NCI-H187 (cell line): ENCODE results near the gene C20orf96.
"Not testable (repeated sequence)": the region's sequence is repeated elsewhere in the genome, so short reads cannot be mapped to it uniquely, and the experiment has no call there.

ENCODE experiments used
- DNase-seq, 2 experiments: peaks; one replicate each; lab custom pipeline; 2025; lab: John Stamatoyannopoulos, UW

The C20orf96 gene

GRCh38 chr20:278607-279571 is 11.7 kb downstream of the C20orf96 start:
- DNase-seq: no peak

DNA sequence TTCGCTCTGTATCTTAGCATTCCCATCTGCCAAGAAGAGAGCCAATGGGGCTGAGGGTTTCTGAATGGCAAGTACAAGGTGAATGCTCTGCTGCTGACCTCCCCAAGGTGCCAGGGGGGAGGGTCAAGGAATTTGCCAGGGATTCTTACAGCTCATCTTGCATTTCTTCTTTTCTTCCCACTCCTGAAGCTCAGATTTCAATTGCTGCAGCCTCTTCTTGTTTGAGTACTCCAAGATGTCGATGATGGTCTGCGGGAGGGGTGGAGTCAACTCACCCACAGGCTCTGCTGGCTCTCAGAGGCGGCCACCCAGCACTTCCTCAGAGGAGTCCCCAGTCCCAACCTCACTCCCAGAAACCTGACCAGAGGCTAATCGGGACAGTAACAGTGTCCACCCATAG is 12.4 kb downstream of the C20orf96 start:
- no peak for DNase-seq

DNA sequence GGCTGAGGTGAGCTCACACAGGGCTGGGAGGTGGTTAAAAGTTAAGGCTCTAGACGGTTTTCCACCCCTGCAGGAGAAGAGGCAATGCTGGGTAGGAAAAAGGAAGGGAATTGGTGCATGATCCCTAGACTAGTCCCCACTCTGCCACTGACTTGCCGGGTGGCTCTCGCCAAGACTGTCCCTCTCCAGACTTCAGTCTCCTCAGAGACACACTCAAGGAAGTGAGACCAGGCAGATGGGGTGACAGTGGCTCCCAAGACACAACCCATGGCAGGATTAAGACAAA is 13.1 kb downstream of the C20orf96 start:
- no peak for DNase-seq

- no peak for DNase-seq
These were observed 13.7 kb downstream of the C20orf96 start for GRCh38 chr20:276620-277495.

- no peak for DNase-seq
These were observed 14.8 kb downstream of the C20orf96 start for GRCh38 chr20:275791-276190.

- no peak for DNase-seq
These were observed 16.7 kb downstream of the C20orf96 start for GRCh38 chr20:273884-274283.

GRCh38 chr20:272718-273117 is 17.8 kb downstream of the C20orf96 start:
- no peak for DNase-seq

- DNase-seq: no peak
These were observed 19.0 kb downstream of the C20orf96 start for GRCh38 chr20:271528-271927.

DNA sequence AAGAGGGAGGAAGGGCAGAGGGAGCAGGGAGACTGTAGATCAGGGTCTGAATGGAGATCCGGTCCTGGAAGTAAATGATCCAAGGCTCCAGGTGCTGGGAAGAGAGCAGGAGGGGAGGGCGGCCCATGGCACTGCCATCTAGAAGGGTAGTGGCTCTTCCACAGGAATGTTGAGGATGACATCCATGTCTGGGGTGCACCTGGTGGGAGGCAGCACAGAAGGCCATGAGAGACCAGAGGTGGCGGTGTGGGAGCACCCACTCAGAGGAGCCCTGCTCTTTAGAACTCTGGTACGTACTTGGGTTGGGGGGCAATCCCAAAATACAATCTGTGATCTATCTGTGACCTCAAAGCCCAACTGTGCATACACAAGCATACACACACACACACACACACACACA is 19.5 kb downstream of the C20orf96 start:
- no peak for DNase-seq

DNA sequence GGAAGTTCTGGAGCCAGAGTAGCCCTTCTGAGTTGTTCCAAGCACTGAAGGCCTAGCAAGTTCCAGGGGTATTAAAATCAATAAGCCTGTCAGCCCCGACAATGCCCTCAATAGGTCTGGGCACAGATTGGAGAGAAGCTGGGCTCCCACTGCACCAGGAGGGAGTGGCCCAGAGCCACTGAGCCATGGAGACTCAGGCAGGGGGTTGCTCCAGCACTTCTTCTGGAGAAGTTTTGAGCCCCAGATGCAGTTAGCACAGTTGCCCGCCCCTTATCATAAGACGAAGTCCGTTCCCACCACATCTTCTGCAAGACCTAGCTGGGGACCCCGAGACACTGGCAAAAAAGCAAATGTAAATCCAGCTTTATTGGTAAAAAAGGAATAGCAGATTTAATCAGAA is 20.0 kb downstream of the C20orf96 start:
- DNase-seq: no peak

- DNase-seq: peak; percentile 81 to 87
These were observed 23.7 kb downstream of the C20orf96 start for GRCh38 chr20:266596-267562.

DNA sequence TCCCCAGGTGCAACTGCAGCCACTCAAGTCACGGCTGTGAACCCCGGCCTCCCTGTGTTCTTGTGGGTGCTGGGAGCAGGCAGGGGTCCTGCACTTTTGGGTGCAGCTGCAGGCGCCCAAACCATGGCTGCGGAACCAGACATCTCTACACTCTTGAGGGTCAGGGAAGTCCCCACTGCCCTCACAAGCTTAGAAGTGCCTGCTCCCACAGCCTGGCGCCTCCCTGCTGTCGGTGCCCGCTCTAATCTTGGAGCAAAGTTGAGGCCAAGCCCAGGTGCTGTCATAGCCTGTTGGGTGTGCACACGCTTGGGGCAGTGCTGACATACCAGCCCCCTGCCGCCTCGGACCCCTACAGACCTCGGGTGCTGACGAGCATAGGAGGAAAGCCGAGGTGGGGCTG is 26.8 kb downstream of the C20orf96 start:
- DNase-seq: no peak

- DNase-seq: no peak
These were observed 30.6 kb downstream of the C20orf96 start for GRCh38 chr20:259981-260380.

GRCh38 chr20:258963-259362 is 31.6 kb downstream of the C20orf96 start:
- DNase-seq: no peak

DNA sequence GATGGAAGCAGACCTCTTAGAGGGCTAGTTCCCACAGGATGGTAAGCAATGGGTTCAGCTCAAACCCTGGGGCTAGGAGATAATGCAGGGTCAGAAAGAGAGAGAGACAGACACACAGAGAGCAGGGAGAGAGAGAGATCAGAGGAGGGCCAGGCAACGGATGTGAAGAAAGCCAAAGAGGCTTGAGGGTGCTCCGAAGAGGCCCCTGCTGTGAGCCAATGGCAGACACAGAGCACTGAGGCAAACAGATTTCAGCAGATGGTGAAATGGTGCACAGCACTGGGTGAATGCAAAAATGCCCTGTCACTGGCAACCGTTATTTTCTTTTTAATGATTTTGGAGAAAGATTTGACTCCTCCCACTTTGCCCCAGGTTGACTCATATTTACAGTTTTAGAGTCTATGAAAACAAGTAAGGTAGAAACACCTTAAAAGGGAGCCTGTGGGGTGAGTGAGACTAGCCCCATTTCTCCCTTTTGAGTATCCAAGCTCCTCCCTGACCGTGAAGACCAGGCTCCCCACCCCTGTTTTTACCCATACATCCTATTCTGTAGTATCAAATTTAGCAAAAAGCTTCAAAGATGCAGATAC is 32.2 kb downstream of the C20orf96 start:
- no peak for DNase-seq

DNA sequence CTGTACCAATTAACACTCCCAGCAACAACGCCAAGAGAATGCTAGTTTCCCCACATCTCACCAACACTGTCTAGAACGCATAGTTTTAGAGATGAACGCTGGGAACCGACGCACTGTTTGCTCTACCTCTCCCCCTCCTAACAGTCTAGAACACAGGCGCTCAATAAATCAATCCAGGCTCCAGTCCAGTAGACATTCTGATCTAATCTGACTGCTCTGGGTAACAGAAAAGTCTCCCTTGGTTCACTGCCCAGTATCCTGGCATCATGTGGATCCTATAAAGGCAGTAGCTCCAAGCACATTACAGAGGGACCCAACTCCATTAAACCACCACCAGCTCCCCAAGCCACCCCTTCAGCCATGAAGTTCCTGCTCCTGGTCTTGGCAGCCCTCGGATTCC is 33.1 kb downstream of the C20orf96 start, which contains the start of gene DEFB132:
Gene DEFB132, plus strand, starts transcription at position 306 of the 400 bp plus-strand sequence. Its CDS starts 55 bp downstream, at position 361.
- no peak for DNase-seq

- DNase-seq: not testable (repeated sequence)
These were observed 37.1 kb downstream of the C20orf96 start for GRCh38 chr20:253447-253846.

DNA sequence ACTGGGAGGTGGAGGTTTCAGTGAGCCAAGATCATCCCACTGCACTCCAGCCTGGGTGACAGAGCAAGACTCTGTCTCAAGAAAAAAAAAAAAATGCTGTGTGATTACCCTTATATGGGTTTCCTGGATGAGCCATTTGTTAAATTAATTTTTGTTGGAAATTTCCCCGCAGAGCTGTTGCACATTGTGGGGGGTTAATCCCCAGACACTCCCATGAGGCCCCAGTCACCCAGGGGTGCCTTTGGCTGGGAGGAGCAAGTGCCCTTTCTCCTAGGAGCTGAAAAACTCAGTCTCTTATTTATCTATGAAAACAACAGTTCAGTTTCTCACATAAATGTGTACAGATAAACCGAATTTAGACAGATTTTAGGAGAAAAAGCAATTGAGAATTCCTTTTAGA is 37.7 kb downstream of the C20orf96 start:
- DNase-seq: no peak

DNA sequence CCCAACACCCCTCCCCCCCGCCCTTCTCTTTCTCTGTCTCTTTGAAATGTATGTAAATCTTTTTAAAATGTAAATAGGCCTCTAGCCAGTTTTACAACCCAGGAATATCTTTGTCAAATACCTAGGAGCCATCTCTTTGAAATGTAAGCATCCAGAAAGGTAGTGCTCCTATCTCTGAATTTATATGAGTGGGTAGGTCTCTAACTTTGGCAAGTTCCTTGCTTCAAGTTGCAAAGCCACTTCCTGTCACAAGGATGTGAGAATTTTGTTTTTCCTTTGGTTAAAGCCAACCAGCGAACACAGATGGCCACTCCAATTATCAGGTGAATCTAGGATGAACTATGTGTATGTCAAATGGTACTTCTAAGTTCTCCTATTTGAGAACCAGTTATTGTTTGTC is 39.2 kb downstream of the C20orf96 start:
- no peak for DNase-seq

- no peak for DNase-seq
These were observed 47.6 kb downstream of the C20orf96 start for GRCh38 chr20:242905-243304.

GRCh38 chr20:237929-238328 is 52.6 kb downstream of the C20orf96 start:
- no peak for DNase-seq
